Suprapubic skin (tissue), 3 donors: Measurements from ENCODE around the gene TENM3.

Experiments
- CTCF ChIP-seq, 2 donors: fragments of 200-600 bp in 1 of 2; fragments of 450-650 bp in 1 of 2; sonication (generic) in 1 of 2; IDR thresholded peaks; one replicate each; pipeline ENCODE4 v1.5.1; 2016 to 2019; ENCODE audit warnings: antibody characterized with exemption in 2 of 2, mild to moderate bottlenecking in 1 of 2, moderate library complexity in 1 of 2
- POLR2A ChIP-seq, 2 donors: fragments of 450-650 bp; IDR thresholded peaks; one replicate each; pipeline ENCODE4 v1.6.1; 2017; ENCODE audit warnings: antibody characterized with exemption in 2 of 2, mild to moderate bottlenecking in 2 of 2, moderate library complexity in 2 of 2

GRCh38 chr4:182449186-182449929 is 206.2 kb downstream of the TENM3 start:
- no peak for TF ChIP-seq POLR2A (IDR thresholded peaks at IDR 0.05)
- TF ChIP-seq CTCF (IDR thresholded peaks at IDR 0.05) = no peak
